Adrenal gland (tissue), 12 donors: ENCODE data around the gene TTI1. TPM values are rescaled to one million over a fixed set of nuclear protein-coding genes. Genes with fewer than 3 reads are reported as not detected.

Experiments
- DNase-seq, 7 donors: peaks; one replicate each; pipeline ENCODE4 v3.0.0-alpha.2; 2019 to 2020
- H3K27ac ChIP-seq, 5 donors: fragments of 200-600 bp; sonication (generic) in 4 of 5; 1 replicate in 3 of 5; 2 replicates in 2 of 5; pipeline versions ENCODE4 v1.5.1 to v1.8.0; 2016 to 2020; ENCODE audit warnings: mild to moderate bottlenecking in 1 of 5
- H3K27me3 ChIP-seq: fragments of 200-600 bp; 2 replicates; pipeline ENCODE4 v1.8.0; 2021
- H3K36me3 ChIP-seq, 2 donors: fragments of 200-600 bp; replicated peaks in 1 of 2; 1 replicate in 1 of 2; 2 replicates in 1 of 2; pipeline versions ENCODE4 v1.5.1 to v1.8.0; 2018 to 2022
- H3K4me1 ChIP-seq, 2 donors: fragments of 200-600 bp; replicated peaks in 1 of 2; 1 replicate in 1 of 2; 2 replicates in 1 of 2; pipeline versions ENCODE4 v1.5.1 to v1.8.0; 2018 to 2021
- H3K4me3 ChIP-seq, 4 donors: fragments of 200-600 bp; sonication (generic) in 3 of 4; one replicate each; pipeline ENCODE4 v1.5.1; 2016 to 2018
- H3K9me3 ChIP-seq, 3 donors: fragments of 200-600 bp; sonication (generic) in 1 of 3; replicated peaks in 1 of 3; 1 replicate in 2 of 3; 2 replicates in 1 of 3; pipeline versions ENCODE4 v1.5.1 to v1.8.0; 2016 to 2021
- CTCF ChIP-seq, 6 experiments: fragments of 450-650 bp in 4 of 6; fragments of 200-600 bp in 2 of 6; sonication (generic) in 1 of 6; IDR thresholded peaks; 1 replicate in 5 of 6; 2 replicates in 1 of 6; pipeline versions ENCODE4 v1.5.1 to v1.8.0; 2016 to 2021; ENCODE audit warnings: antibody characterized with exemption in 6 of 6, mild to moderate bottlenecking in 2 of 6, moderate library complexity in 1 of 6
- POLR2A ChIP-seq, 2 donors: fragments of 450-650 bp; IDR thresholded peaks; one replicate each; pipeline ENCODE4 v1.6.1; 2017; ENCODE audit warnings: antibody characterized with exemption in 2 of 2, mild to moderate bottlenecking in 2 of 2, moderate library complexity in 1 of 2
- WGBS, 4 donors: extraction: QIAGEN DNeasy Blood & Tissue Kit in 2 of 4; methylation state at CpG; one replicate each; pipeline versions ENCODE4 v1.1.5 to v1.1.7; 2013 to 2017; 5-methylcytosine and 5-hydroxymethylcytosine counted together
- intact Hi-C, 2 donors: fragments of 100-400 bp; cut with DNase I; formaldehyde crosslinking; loops; one replicate each; pipeline versions ENCODE4 v1.14.1 to v1.15.0; 2022 to 2023
- polyA plus RNA-seq, 3 donors: library from polyadenylated mRNA; stranded (reverse); fragments of 200-250 nt in 2 of 3; fragments of 350-450 nt in 1 of 3; fragmentation: Illumina TruSeq in 1 of 3; extraction: RNeasy Lipid Tissue Mini Kit (QIAGEN cat#74804) in 1 of 3; gene quantifications; one replicate each; pipeline ENCODE4 v1.2.3, GENCODE V29; 2013 to 2014
- total RNA-seq, 9 donors: library from RNA; depleted of rRNA in 4 of 9; stranded (reverse); fragments of >200 nt in 4 of 9; fragments of 120-200 nt in 1 of 9; fragmentation: NEBNext Ultra II Directional in 1 of 9; extraction: Animal tissue kit (Norgen Biotek cat#: 25700) in 1 of 9; gene quantifications; one replicate each; pipeline versions ENCODE4 v1.1.0 to v1.2.4, GENCODE V29; 2013 to 2023
- donor health status: healthy with polysubstance abuse.
- donor health status: Bipolar disorder and iron deficiency.
- donor health status: DM: yes; HTN: yes; CAD: no.
- donor health status: DM: no; HTN: no; CAD: no.
- donor health status: DM: no; HTN: no; CAD: no.
- donor health status: DM: yes; HTN: yes; CAD: no.

Gene TTI1
- total and polyA plus RNA-seq, 12 donors = 12.5 to 28.7 (median 20.0) TPM

- intact Hi-C loops = no loop called here
- 58 to 72% (median 69%) methylated on average over 6 of the region's 6 CpGs for WGBS, 4 donors
Observed at GRCh38 chr20:37977786-37978185, 55.5 kb downstream of the TTI1 start.

GRCh38 chr20:37977338-37977737 is 55.9 kb downstream of the TTI1 start:
- Histone ChIP-seq H3K4me3 (no peak overlapping the region), H3K9me3 (no peaks in the 10 kb centered on the region), H3K27me3 (no peaks in the 10 kb centered on the region), H3K36me3 (peaks cover 0 to 4% of the 10 kb centered on the region in 2 donors), H3K27ac (no peak overlapping the region), H3K4me1 (no peaks in the 10 kb centered on the region)
- peak in 1 of 7 donors; percentile 6 for DNase-seq
- 31 to 48% (median 40%) methylated on average over 6 to 12 of the region's 12 CpGs for WGBS, 4 donors
- intact Hi-C loops = no loop called here
- TF ChIP-seq CTCF (IDR thresholded peaks at IDR 0.05) = no peak
- TF ChIP-seq POLR2A (IDR thresholded peaks at IDR 0.05) = no peak

More at GRCh38 chr20:37977786-37978185, 55.5 kb downstream of the TTI1 start:
- H3K27ac ChIP-seq = no peak overlapping the region
- H3K4me1 ChIP-seq = no peaks in the 10 kb centered on the region
- TF ChIP-seq POLR2A (IDR thresholded peaks at IDR 0.05) = no peak
- TF ChIP-seq CTCF (IDR thresholded peaks at IDR 0.05) = no peak
- no peaks in the 10 kb centered on the region for H3K27me3 ChIP-seq
- no peak overlapping the region for H3K4me3 ChIP-seq
- peaks cover 0 to 6% of the 10 kb centered on the region in 2 donors for H3K36me3 ChIP-seq
- peak in 2 of 7 donors; percentile 0 to 30 for DNase-seq
- H3K9me3 ChIP-seq = no peaks in the 10 kb centered on the region

GRCh38 chr20:37976887-37977286 is 56.4 kb downstream of the TTI1 start:
- no peaks in the 10 kb centered on the region for H3K36me3 ChIP-seq
- TF ChIP-seq CTCF (IDR thresholded peaks at IDR 0.05) (no peak), POLR2A (IDR thresholded peaks at IDR 0.05) (no peak)
- no peak overlapping the region for H3K27ac ChIP-seq
- peak in 1 of 7 donors; percentile 1 for DNase-seq
- no peaks in the 10 kb centered on the region for H3K27me3 ChIP-seq
- WGBS, 4 donors = 60 to 66% (median 62%) methylated on average over 10 of the region's 10 CpGs
- no peaks in the 10 kb centered on the region for H3K4me1 ChIP-seq
- no peaks in the 10 kb centered on the region for H3K9me3 ChIP-seq
- intact Hi-C loops = no loop called here
- H3K4me3 ChIP-seq = no peak overlapping the region

- H3K4me1 ChIP-seq = no peaks in the 10 kb centered on the region
- WGBS, 4 donors = 84 to 87% (median 84%) methylated on average over 12 of the region's 12 CpGs
- H3K36me3 ChIP-seq = no peaks in the 10 kb centered on the region
- H3K9me3 ChIP-seq = no peaks in the 10 kb centered on the region
- intact Hi-C loops = no loop called here
- H3K27me3 ChIP-seq = no peaks in the 10 kb centered on the region
- DNase-seq = peak in 1 of 7 donors; percentile 6
- no peak overlapping the region for H3K4me3 ChIP-seq
- TF ChIP-seq POLR2A (IDR thresholded peaks at IDR 0.05) (no peak), CTCF (IDR thresholded peaks at IDR 0.05) (no peak)
- no peak overlapping the region for H3K27ac ChIP-seq
Observed at GRCh38 chr20:37973059-37973910, 60.0 kb downstream of the TTI1 start.
